Measurements from ENCODE around the gene TEKT2. TPM values are rescaled to one million over a fixed set of nuclear protein-coding genes. Genes with fewer than 3 reads are reported as not detected.

Gene TEKT2
- total RNA-seq, 2 experiments from 2014 or later = 0.22 to 0.33 TPM

GRCh38 chr1:36125129-36125991, 41.5 kb downstream of the TEKT2 start, which contains the start of gene COL8A2:
Gene COL8A2, minus strand, starts transcription at chr1:36125222. Its CDS starts 24,980 bp downstream, at chr1:36100242.
- Mint-ChIP-seq H3K4me1 (ENCODE audit: low read depth) (peaks cover 27% of the 10 kb centered on the region), H3K27me3 (peaks cover 44% of the 10 kb centered on the region), H3K4me3 (peak within 1 kb of the TSS; percentile 57), H3K27ac (no peak within 1 kb of the TSS), H3K36me3 (ENCODE audit: low read depth) (no peaks in the 10 kb centered on the region), H3K9me3 (no peaks in the 10 kb centered on the region)
- H3K27me3 ChIP-seq (ENCODE audit: control insufficient read depth in 1 of 2, insufficient read depth in 2 of 2, low read length in 2 of 2) = peaks cover 19 to 24% of the 10 kb centered on the region in 2 experiments
- H3K27ac ChIP-seq (ENCODE audit: low read depth in 1 of 2, low read length in 2 of 2) = no peak within 1 kb of the TSS
- ATAC-seq (ENCODE audit: poor library complexity) (peak; percentile 39), DNase-seq (no peak)
- TF ChIP-seq CTCF (IDR thresholded peaks at IDR 0.05) = no peak
- POLR2A ChIA-PET = no interaction called here
- peaks cover 0 to 3% of the 10 kb centered on the region in 2 experiments for H3K9me3 ChIP-seq (ENCODE audit: control insufficient read depth in 1 of 2, insufficient read depth in 1 of 2, low read length in 2 of 2)
- peaks cover 16% of the 10 kb centered on the region for H3K4me1 ChIP-seq (ENCODE audit: insufficient read depth, low read length)
- intact Hi-C loops (cut with DNase I, micrococcal nuclease) = no loop called here
- H3K36me3 ChIP-seq (ENCODE audit: insufficient read depth, low read length) = no peaks in the 10 kb centered on the region
- CTCF ChIA-PET = no interaction called here
- no peak within 1 kb of the TSS for H3K4me3 ChIP-seq (ENCODE audit: low read length)

GRCh38 chr1:36126005-36126716, 42.3 kb downstream of the TEKT2 start:
- H3K4me1 Mint-ChIP-seq (ENCODE audit: low read depth) = peaks cover 27% of the 10 kb centered on the region
- ChIA-PET CTCF (no interaction called here), POLR2A (no interaction called here)
- Histone ChIP-seq H3K36me3 (ENCODE audit: insufficient read depth, low read length) (no peaks in the 10 kb centered on the region), H3K9me3 (ENCODE audit: control insufficient read depth in 1 of 2, insufficient read depth in 1 of 2, low read length in 2 of 2) (peaks cover 0 to 3% of the 10 kb centered on the region in 2 experiments), H3K27ac (ENCODE audit: low read depth in 1 of 2, low read length in 2 of 2) (no peak overlapping the region), H3K4me3 (ENCODE audit: low read length) (no peak overlapping the region), H3K4me1 (ENCODE audit: insufficient read depth, low read length) (peaks cover 16% of the 10 kb centered on the region), H3K27me3 (ENCODE audit: control insufficient read depth in 1 of 2, insufficient read depth in 2 of 2, low read length in 2 of 2) (peaks cover 19 to 24% of the 10 kb centered on the region in 2 experiments)
- DNase-seq (no peak), ATAC-seq (ENCODE audit: poor library complexity) (no peak)
- H3K27ac Mint-ChIP-seq = no peak overlapping the region
- H3K4me3 Mint-ChIP-seq = peak overlapping the region; percentile 23
- no peaks in the 10 kb centered on the region for H3K9me3 Mint-ChIP-seq
- TF ChIP-seq CTCF (IDR thresholded peaks at IDR 0.05) = no peak
- intact Hi-C loops (cut with DNase I, micrococcal nuclease) = no loop called here
- H3K36me3 Mint-ChIP-seq (ENCODE audit: low read depth) = no peaks in the 10 kb centered on the region
- H3K27me3 Mint-ChIP-seq = peaks cover 44% of the 10 kb centered on the region

- Histone ChIP-seq H3K36me3 (ENCODE audit: insufficient read depth, low read length) (no peaks in the 10 kb centered on the region), H3K27ac (ENCODE audit: low read depth in 1 of 2, low read length in 2 of 2) (no peak overlapping the region), H3K4me3 (ENCODE audit: low read length) (no peak overlapping the region), H3K4me1 (ENCODE audit: insufficient read depth, low read length) (peaks cover 16% of the 10 kb centered on the region), H3K9me3 (ENCODE audit: control insufficient read depth in 1 of 2, insufficient read depth in 1 of 2, low read length in 2 of 2) (peaks cover 0 to 3% of the 10 kb centered on the region in 2 experiments), H3K27me3 (ENCODE audit: control insufficient read depth in 1 of 2, insufficient read depth in 2 of 2, low read length in 2 of 2) (peaks cover 17 to 24% of the 10 kb centered on the region in 2 experiments)
- POLR2A ChIA-PET = no interaction called here
- Mint-ChIP-seq H3K27ac (no peak overlapping the region), H3K27me3 (peaks cover 39% of the 10 kb centered on the region), H3K4me3 (no peak overlapping the region), H3K4me1 (ENCODE audit: low read depth) (peaks cover 27% of the 10 kb centered on the region), H3K9me3 (no peaks in the 10 kb centered on the region), H3K36me3 (ENCODE audit: low read depth) (no peaks in the 10 kb centered on the region)
- DNase-seq (no peak), ATAC-seq (ENCODE audit: poor library complexity) (no peak)
- CTCF ChIA-PET = no interaction called here
- intact Hi-C loops (cut with DNase I, micrococcal nuclease) = no loop called here
- TF ChIP-seq CTCF (IDR thresholded peaks at IDR 0.05) = no peak
Measured at GRCh38 chr1:36126797-36127500, 43.1 kb downstream of the TEKT2 start.

Data from CD4-positive, alpha-beta T cell (primary cell).